ENCODE data around the gene FNBP1L.

The FNBP1L gene

DNA sequence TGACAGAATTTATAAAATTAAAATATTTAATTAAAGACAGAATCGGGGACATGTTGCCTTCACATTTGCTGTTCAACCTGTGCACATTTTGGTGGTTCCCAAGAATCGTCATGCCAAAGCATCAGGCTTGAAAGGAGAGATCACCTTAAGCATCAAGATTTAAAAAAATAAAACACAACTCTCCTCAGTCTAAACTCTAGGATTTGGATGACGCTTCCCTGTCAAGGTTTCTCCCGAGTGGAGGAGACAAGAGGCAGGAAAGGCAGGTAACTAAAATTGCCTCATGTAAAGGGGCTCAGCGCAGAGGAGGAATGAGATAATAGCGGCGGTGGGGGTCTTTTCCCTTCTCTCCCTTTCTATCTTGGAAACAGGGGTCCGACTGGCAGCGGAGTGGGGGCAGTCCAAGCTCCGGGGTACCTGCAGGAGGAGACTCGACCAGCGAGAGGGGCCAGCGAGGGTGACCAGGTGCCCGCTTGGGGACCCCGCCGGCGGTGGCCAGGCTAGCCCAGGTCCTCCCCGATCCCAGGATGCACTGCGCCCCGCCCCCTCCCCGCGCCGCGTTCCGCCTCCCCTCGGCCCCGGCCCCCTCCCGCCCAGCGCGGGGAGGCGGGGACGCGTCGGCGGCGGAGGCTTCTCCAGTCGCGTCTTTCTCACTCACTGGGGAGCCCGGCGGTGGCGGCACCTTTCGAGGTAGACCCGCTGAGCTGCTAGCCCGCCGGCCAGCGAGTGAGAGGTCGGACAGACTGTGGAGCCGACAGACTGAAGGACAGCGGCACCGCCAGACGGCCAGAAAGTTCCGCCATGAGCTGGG is at the start of gene FNBP1L:
FNBP1L (plus strand) TSS at position 638 of the 811 bp plus-strand sequence; CDS start at position 802, 164 bp downstream.
- Mint-ChIP-seq H3K4me3 (peak within 1 kb of the TSS; percentile 100), H3K27ac (peak within 1 kb of the TSS; percentile 98), H3K27me3 (ENCODE audit: low read depth, poor library complexity) (no peaks in the 10 kb centered on the region), H3K9me3 (no peaks in the 10 kb centered on the region), H3K4me1 (peaks cover 45% of the 10 kb centered on the region), H3K36me3 (ENCODE audit: low read depth) (no peaks in the 10 kb centered on the region)
- DNase-seq, result peak; percentile 88
- TF ChIP-seq, protein P1, sequence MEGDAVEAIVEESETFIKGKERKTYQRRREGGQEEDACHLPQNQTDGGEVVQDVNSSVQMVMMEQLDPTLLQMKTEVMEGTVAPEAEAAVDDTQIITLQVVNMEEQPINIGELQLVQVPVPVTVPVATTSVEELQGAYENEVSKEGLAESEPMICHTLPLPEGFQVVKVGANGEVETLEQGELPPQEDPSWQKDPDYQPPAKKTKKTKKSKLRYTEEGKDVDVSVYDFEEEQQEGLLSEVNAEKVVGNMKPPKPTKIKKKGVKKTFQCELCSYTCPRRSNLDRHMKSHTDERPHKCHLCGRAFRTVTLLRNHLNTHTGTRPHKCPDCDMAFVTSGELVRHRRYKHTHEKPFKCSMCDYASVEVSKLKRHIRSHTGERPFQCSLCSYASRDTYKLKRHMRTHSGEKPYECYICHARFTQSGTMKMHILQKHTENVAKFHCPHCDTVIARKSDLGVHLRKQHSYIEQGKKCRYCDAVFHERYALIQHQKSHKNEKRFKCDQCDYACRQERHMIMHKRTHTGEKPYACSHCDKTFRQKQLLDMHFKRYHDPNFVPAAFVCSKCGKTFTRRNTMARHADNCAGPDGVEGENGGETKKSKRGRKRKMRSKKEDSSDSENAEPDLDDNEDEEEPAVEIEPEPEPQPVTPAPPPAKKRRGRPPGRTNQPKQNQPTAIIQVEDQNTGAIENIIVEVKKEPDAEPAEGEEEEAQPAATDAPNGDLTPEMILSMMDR (IDR thresholded peaks at IDR 0.05), result no peak

- peaks cover 2% of the 10 kb centered on the region for H3K27me3 Mint-ChIP-seq (ENCODE audit: low read depth, poor library complexity)
- H3K9me3 Mint-ChIP-seq, result peaks cover 7% of the 10 kb centered on the region
- no peaks in the 10 kb centered on the region for H3K36me3 Mint-ChIP-seq (ENCODE audit: low read depth)
- no peak for DNase-seq
- H3K4me1 Mint-ChIP-seq, result no peaks in the 10 kb centered on the region
- H3K4me3 Mint-ChIP-seq, result no peak overlapping the region
- TF ChIP-seq, protein P1 (IDR thresholded peaks at IDR 0.05), result no peak
- H3K27ac Mint-ChIP-seq, result no peak overlapping the region
Observed at GRCh38 chr1:93399781-93400180, 48.1 kb upstream of the FNBP1L start.

DNA sequence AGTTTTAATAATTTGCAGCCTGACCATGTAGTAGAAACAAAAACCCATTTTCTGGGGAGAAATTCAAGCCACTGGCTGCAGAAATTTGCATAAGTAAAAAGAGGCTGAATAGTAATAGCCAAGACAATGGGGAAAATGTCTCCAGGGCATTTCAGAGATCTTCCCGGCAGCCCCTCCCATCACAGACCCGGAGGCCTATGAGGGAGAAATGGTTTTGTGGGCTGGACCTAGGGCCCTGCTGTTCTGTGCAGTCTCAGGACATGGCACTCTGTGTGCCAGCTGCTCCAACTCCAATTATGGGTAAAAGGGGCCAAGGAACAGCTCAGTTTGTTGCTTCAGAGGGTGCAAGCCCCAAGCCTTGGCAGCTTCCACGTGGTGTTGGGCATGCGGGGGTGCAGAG is 39.7 kb upstream of the FNBP1L start:
- Mint-ChIP-seq H3K27ac (no peak overlapping the region), H3K27me3 (ENCODE audit: low read depth, poor library complexity) (no peaks in the 10 kb centered on the region), H3K4me3 (no peak overlapping the region), H3K9me3 (peaks cover 48% of the 10 kb centered on the region), H3K4me1 (no peaks in the 10 kb centered on the region), H3K36me3 (ENCODE audit: low read depth) (peaks cover 6% of the 10 kb centered on the region)
- no peak for DNase-seq
- TF ChIP-seq, protein P1 (IDR thresholded peaks at IDR 0.05), result no peak

GRCh38 chr1:93411000-93411399 is 36.9 kb upstream of the FNBP1L start:
- DNase-seq, result no peak
- Mint-ChIP-seq H3K9me3 (peaks cover 34% of the 10 kb centered on the region), H3K27ac (no peak overlapping the region), H3K36me3 (ENCODE audit: low read depth) (peaks cover 6% of the 10 kb centered on the region), H3K27me3 (ENCODE audit: low read depth, poor library complexity) (no peaks in the 10 kb centered on the region), H3K4me1 (no peaks in the 10 kb centered on the region), H3K4me3 (no peak overlapping the region)
- TF ChIP-seq, protein P1 (IDR thresholded peaks at IDR 0.05), result no peak

- H3K27ac Mint-ChIP-seq, result peak overlapping the region; percentile 90
- no peak overlapping the region for H3K4me3 Mint-ChIP-seq
- no peak for DNase-seq
- TF ChIP-seq, protein P1 (IDR thresholded peaks at IDR 0.05), result no peak
- H3K36me3 Mint-ChIP-seq (ENCODE audit: low read depth), result peaks cover under 1% of the 10 kb centered on the region
- peaks cover 19% of the 10 kb centered on the region for H3K9me3 Mint-ChIP-seq
- no peaks in the 10 kb centered on the region for H3K27me3 Mint-ChIP-seq (ENCODE audit: low read depth, poor library complexity)
- no peaks in the 10 kb centered on the region for H3K4me1 Mint-ChIP-seq
Observed at GRCh38 chr1:93414749-93415148, 33.2 kb upstream of the FNBP1L start.

- Mint-ChIP-seq H3K27ac (no peak overlapping the region), H3K9me3 (peaks cover 17% of the 10 kb centered on the region), H3K27me3 (ENCODE audit: low read depth, poor library complexity) (no peaks in the 10 kb centered on the region), H3K4me3 (no peak overlapping the region), H3K4me1 (no peaks in the 10 kb centered on the region), H3K36me3 (ENCODE audit: low read depth) (no peaks in the 10 kb centered on the region)
- DNase-seq, result no peak
- TF ChIP-seq, protein P1 (IDR thresholded peaks at IDR 0.05), result no peak
Observed at GRCh38 chr1:93415296-93415695, 32.6 kb upstream of the FNBP1L start.
